Activated CD4-positive, alpha-beta memory T cell treated with anti-CD3 and anti-CD28 coated beads, Interleukin-2, amount 10 ng/mL, durations not matched to agents 7 days and 5 days (primary cell): Measurements from ENCODE around the gene JAK3. TPM values are rescaled to one million over a fixed set of nuclear protein-coding genes. Genes with fewer than 3 reads are reported as not detected.
"Not testable (repeated sequence)": the region's sequence is repeated elsewhere in the genome, so short reads cannot be mapped to it uniquely, and the experiment has no call there.

Experiments used
- CTCF ChIA-PET: fragments of 350-600 bp; sonication (Branson Sonifier 250); formaldehyde crosslinking; loops from one replicate; lab custom pipeline; 2021; ENCODE audit warnings: antibody characterized with exemption, inconsistent platforms; lab: Charles Lee
- POLR2A ChIA-PET: fragments of 350-600 bp; sonication (Branson Sonifier 250); formaldehyde crosslinking; loops from one replicate; lab custom pipeline; 2021; ENCODE audit warnings: antibody characterized with exemption; lab: Charles Lee
- DNase-seq: peaks from one replicate; pipeline ENCODE4 v3.0.0-alpha.2; 2020
- H3K27ac Mint-ChIP-seq: one replicate; pipeline ENCODE4 v1.8.0; 2021; ENCODE audit warnings: mild to moderate bottlenecking, mixed read lengths
- H3K27me3 Mint-ChIP-seq: one replicate; pipeline ENCODE4 v1.8.0; 2021; ENCODE audit warnings: mixed read lengths
- H3K36me3 Mint-ChIP-seq: one replicate; pipeline ENCODE4 v1.8.0; 2021; ENCODE audit warnings: low read depth, mixed read lengths
- H3K4me1 Mint-ChIP-seq: one replicate; pipeline ENCODE4 v1.8.0; 2021; ENCODE audit warnings: mixed read lengths
- H3K4me3 Mint-ChIP-seq: one replicate; pipeline ENCODE4 v1.8.0; 2021; ENCODE audit warnings: mild to moderate bottlenecking, mixed read lengths
- H3K9me3 Mint-ChIP-seq: one replicate; pipeline ENCODE4 v1.8.0; 2021; ENCODE audit warnings: mixed read lengths
- total RNA-seq, 2 experiments: library from RNA; stranded (reverse); gene quantifications; one replicate each; pipeline ENCODE4 v1.2.3, GENCODE V29; 2021

JAK3 gene
- 100 to 1,000 TPM; 233 to 237 TPM for total RNA-seq

- DNase-seq: peak; percentile 91
- no peaks in the 10 kb centered on the region for H3K9me3 Mint-ChIP-seq
- H3K27ac Mint-ChIP-seq: peak within 1 kb of the TSS; percentile 93
- ChIA-PET CTCF (interaction anchor here (0.8 to 5.3 kb wide), 5 partner anchors 8 to 85 kb away, joined by 3 to 82 read pairs (median 4); partner anchors contain the start of genes CCDC124 and RPL18A), POLR2A (interaction anchor here (0.6 to 6.3 kb wide), 22 partner anchors 8 to 428 kb away, joined by 3 to 93 read pairs (median 4); partner anchors contain the start of genes CCDC124, FCHO1, IL12RB1 and MAP1S)
- H3K27me3 Mint-ChIP-seq: no peaks in the 10 kb centered on the region
- peak within 1 kb of the TSS; percentile 94 for H3K4me3 Mint-ChIP-seq
- H3K36me3 Mint-ChIP-seq: peaks cover 44% of the 10 kb centered on the region
- H3K4me1 Mint-ChIP-seq: peaks cover 72% of the 10 kb centered on the region
Observed at GRCh38 chr19:17847538-17848366, at the start of gene JAK3. Gene JAK3, minus strand, starts transcription at chr19:17847982. Its CDS starts 3,565 bp downstream, at chr19:17844417.

GRCh38 chr19:17893766-17894165 lies 46.0 kb upstream of the JAK3 start:
- H3K27me3 Mint-ChIP-seq: no peaks in the 10 kb centered on the region
- POLR2A ChIA-PET: no interaction called here
- no peaks in the 10 kb centered on the region for H3K4me1 Mint-ChIP-seq
- no peaks in the 10 kb centered on the region for H3K36me3 Mint-ChIP-seq
- H3K9me3 Mint-ChIP-seq: no peaks in the 10 kb centered on the region
- no peak for DNase-seq
- no peak overlapping the region for H3K27ac Mint-ChIP-seq
- CTCF ChIA-PET: no interaction called here
- H3K4me3 Mint-ChIP-seq: no peak overlapping the region

GRCh38 chr19:17889609-17890214 lies 41.9 kb upstream of the JAK3 start:
- H3K27ac Mint-ChIP-seq: no peak overlapping the region
- ChIA-PET CTCF (no interaction called here), POLR2A (no interaction called here)
- H3K9me3 Mint-ChIP-seq: no peaks in the 10 kb centered on the region
- H3K4me3 Mint-ChIP-seq: no peak overlapping the region
- DNase-seq: peak; percentile 28
- no peaks in the 10 kb centered on the region for H3K4me1 Mint-ChIP-seq
- H3K36me3 Mint-ChIP-seq: no peaks in the 10 kb centered on the region
- H3K27me3 Mint-ChIP-seq: no peaks in the 10 kb centered on the region

- ChIA-PET POLR2A (no interaction called here), CTCF (no interaction called here)
- no peak overlapping the region for H3K27ac Mint-ChIP-seq
- no peak overlapping the region for H3K4me3 Mint-ChIP-seq
- no peaks in the 10 kb centered on the region for H3K36me3 Mint-ChIP-seq
- no peak for DNase-seq
- no peaks in the 10 kb centered on the region for H3K27me3 Mint-ChIP-seq
- H3K9me3 Mint-ChIP-seq: no peaks in the 10 kb centered on the region
- H3K4me1 Mint-ChIP-seq: no peaks in the 10 kb centered on the region
Observed at GRCh38 chr19:17888260-17888659, 40.5 kb upstream of the JAK3 start.

GRCh38 chr19:17887221-17887620 lies 39.4 kb upstream of the JAK3 start:
- POLR2A ChIA-PET, CTCF ChIA-PET, H3K27me3 Mint-ChIP-seq, H3K4me3 Mint-ChIP-seq, H3K27ac Mint-ChIP-seq, DNase-seq, H3K36me3 Mint-ChIP-seq, H3K9me3 Mint-ChIP-seq, H3K4me1 Mint-ChIP-seq: not testable (repeated sequence)

- H3K4me1 Mint-ChIP-seq: no peaks in the 10 kb centered on the region
- no peak for DNase-seq
- no peaks in the 10 kb centered on the region for H3K36me3 Mint-ChIP-seq
- no peak overlapping the region for H3K4me3 Mint-ChIP-seq
- no peak overlapping the region for H3K27ac Mint-ChIP-seq
- POLR2A ChIA-PET: no interaction called here
- CTCF ChIA-PET: no interaction called here
- no peaks in the 10 kb centered on the region for H3K9me3 Mint-ChIP-seq
- no peaks in the 10 kb centered on the region for H3K27me3 Mint-ChIP-seq
Observed at GRCh38 chr19:17886515-17886914, 38.7 kb upstream of the JAK3 start.

- Mint-ChIP-seq H3K27ac (no peak overlapping the region), H3K27me3 (no peaks in the 10 kb centered on the region), H3K4me3 (no peak overlapping the region), H3K4me1 (no peaks in the 10 kb centered on the region), H3K36me3 (no peaks in the 10 kb centered on the region), H3K9me3 (no peaks in the 10 kb centered on the region)
- CTCF ChIA-PET: no interaction called here
- POLR2A ChIA-PET: interaction anchor here (0.7 kb wide), 1 partner anchor 9 kb away, joined by 4 read pairs; no protein-coding TSS in a partner anchor
- no peak for DNase-seq
Observed at GRCh38 chr19:17883627-17884410, 36.0 kb upstream of the JAK3 start.

GRCh38 chr19:17881701-17882100 lies 33.9 kb upstream of the JAK3 start:
- POLR2A ChIA-PET: no interaction called here
- CTCF ChIA-PET: no interaction called here
- Mint-ChIP-seq H3K27ac (no peak overlapping the region), H3K4me1 (no peaks in the 10 kb centered on the region), H3K27me3 (no peaks in the 10 kb centered on the region), H3K9me3 (no peaks in the 10 kb centered on the region), H3K36me3 (no peaks in the 10 kb centered on the region), H3K4me3 (no peak overlapping the region)
- DNase-seq: no peak

- Mint-ChIP-seq H3K4me3 (no peak overlapping the region), H3K4me1 (peaks cover 2% of the 10 kb centered on the region), H3K36me3 (no peaks in the 10 kb centered on the region), H3K27ac (no peak overlapping the region), H3K9me3 (no peaks in the 10 kb centered on the region), H3K27me3 (no peaks in the 10 kb centered on the region)
- POLR2A ChIA-PET: no interaction called here
- CTCF ChIA-PET: interaction anchor here (0.7 kb wide), 1 partner anchor 449 kb away, joined by 3 read pairs; no protein-coding TSS in a partner anchor
- DNase-seq: no peak
Observed at GRCh38 chr19:17879466-17879865, 31.7 kb upstream of the JAK3 start.

GRCh38 chr19:17877696-17878095 lies 29.9 kb upstream of the JAK3 start:
- no peak overlapping the region for H3K27ac Mint-ChIP-seq
- no peaks in the 10 kb centered on the region for H3K36me3 Mint-ChIP-seq
- CTCF ChIA-PET: no interaction called here

GRCh38 chr19:17874758-17875135 lies 27.0 kb upstream of the JAK3 start:
- H3K36me3 Mint-ChIP-seq: peaks cover 3% of the 10 kb centered on the region
- H3K4me1 Mint-ChIP-seq: peaks cover 27% of the 10 kb centered on the region
- no peaks in the 10 kb centered on the region for H3K27me3 Mint-ChIP-seq
- ChIA-PET CTCF (interaction anchor here (0.8 kb wide), 1 partner anchor 15 kb away, joined by 3 read pairs; the partner anchor contains the start of gene RPL18A), POLR2A (interaction anchor here (0.5 kb wide), 1 partner anchor 10 kb away, joined by 4 read pairs; no protein-coding TSS in a partner anchor)
- no peaks in the 10 kb centered on the region for H3K9me3 Mint-ChIP-seq
- H3K4me3 Mint-ChIP-seq: peak overlapping the region; percentile 18
- H3K27ac Mint-ChIP-seq: no peak overlapping the region
- DNase-seq: no peak

More at GRCh38 chr19:17877696-17878095, 29.9 kb upstream of the JAK3 start:
- no peak overlapping the region for H3K4me3 Mint-ChIP-seq
- DNase-seq: no peak
- no peaks in the 10 kb centered on the region for H3K27me3 Mint-ChIP-seq
- peaks cover 11% of the 10 kb centered on the region for H3K4me1 Mint-ChIP-seq
- H3K9me3 Mint-ChIP-seq: no peaks in the 10 kb centered on the region
- POLR2A ChIA-PET: interaction anchor here (1.5 kb wide), 1 partner anchor 13 kb away, joined by 4 read pairs; no protein-coding TSS in a partner anchor
